ENCODE measurements around the gene LRRC8B.

LRRC8B gene

GRCh38 chr1:89635825-89636815 lies 111.5 kb downstream of the LRRC8B start:
- no peak for DNase-seq (ENCODE audit: low read depth)

DNA sequence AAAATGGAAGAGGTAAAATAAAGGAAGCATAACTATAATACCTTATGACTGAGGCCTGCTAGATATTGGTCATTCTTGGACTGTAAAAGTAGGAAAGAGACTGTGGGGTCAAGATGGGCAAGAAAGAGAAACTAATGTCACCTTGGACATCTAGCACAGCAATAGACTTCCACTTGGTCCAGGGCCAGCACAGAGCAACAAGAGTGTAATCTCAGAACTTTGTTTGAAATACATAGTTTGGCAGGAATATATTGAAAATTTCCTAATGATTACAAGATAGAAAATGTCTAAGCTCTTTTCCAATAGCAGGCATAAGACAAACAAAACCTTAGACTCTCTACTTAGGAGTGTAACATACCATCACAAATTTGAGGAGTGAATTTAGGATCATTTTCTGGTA lies 112.9 kb downstream of the LRRC8B start:
- no peak for DNase-seq (ENCODE audit: low read depth)

GRCh38 chr1:89640440-89640839 lies 115.8 kb downstream of the LRRC8B start:
- DNase-seq (ENCODE audit: low read depth), result no peak

GRCh38 chr1:89641781-89642180 lies 117.2 kb downstream of the LRRC8B start:
- DNase-seq (ENCODE audit: low read depth), result no peak

DNA sequence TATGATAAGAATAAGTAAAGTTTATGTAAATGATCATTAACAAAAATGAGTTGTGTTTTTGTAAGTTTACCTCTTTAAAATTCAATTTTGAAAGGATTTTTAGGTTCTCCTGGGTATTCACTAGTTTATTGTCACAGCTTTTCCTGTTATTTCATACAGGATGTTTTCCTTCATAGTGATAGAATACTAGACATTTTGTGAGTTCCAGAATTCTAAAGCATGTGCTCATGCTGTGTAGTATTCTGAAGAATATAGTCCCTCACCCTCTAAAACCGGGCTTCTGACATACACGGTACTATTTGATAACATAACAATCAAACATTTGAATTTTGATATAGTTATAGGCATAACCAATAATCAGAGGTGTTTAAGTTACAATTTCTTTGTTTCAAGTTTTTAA lies 118.9 kb downstream of the LRRC8B start:
- no peak for DNase-seq (ENCODE audit: low read depth)

- DNase-seq (ENCODE audit: low read depth), result no peak
Observed at GRCh38 chr1:89644119-89644814, 119.6 kb downstream of the LRRC8B start.

GRCh38 chr1:89646259-89646658 lies 121.6 kb downstream of the LRRC8B start:
- no peak for DNase-seq (ENCODE audit: low read depth)
